ENCODE measurements around the gene RALGDS. TPM values are rescaled to one million over a fixed set of nuclear protein-coding genes. Genes with fewer than 3 reads are reported as not detected.

Gene RALGDS
- total RNA-seq, 1 donor from 2014 or later, result 39.9 TPM

DNA sequence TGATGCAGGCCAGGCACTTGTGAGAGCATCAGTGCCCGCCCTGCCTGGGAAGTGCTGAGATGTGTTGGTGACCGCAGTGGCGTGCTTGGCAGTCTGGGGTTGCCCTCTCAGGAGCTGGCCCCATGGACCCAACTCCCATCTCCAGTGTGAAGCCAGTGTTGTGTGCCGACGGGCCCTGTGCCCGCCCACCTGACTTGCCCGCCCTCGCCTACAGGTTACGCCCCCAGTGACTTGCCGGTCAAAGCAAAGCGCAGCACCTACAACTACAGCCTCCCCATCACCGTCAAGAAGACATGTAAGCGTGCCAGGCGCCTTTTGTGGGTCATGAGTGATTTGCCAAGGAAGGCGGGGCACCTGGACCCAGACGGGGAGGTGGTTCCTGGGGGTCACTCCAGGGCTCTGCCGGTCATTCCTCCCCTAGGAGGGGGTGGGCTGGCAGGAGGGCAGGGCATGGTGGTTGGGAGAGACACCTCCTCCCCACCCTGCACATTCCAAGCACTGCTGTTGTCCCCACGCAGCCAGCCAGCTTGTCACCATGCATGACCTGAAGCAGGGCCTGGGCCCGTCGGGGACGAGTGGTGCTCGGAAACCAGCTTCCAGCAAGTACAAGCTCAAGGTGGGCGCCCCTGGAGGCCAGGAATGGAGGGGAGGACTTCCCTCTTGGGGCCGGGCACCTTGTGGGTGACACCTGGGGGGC, 66.7 kb downstream of the RALGDS start:
- peaks cover 8% of the 10 kb centered on the region for H3K36me3 ChIP-seq (ENCODE audit: control insufficient read depth, insufficient read depth, low read length)
- no peak overlapping the region for H3K4me3 ChIP-seq (ENCODE audit: low read depth, low read length)

GRCh38 chr9:133051966-133052539, 69.0 kb downstream of the RALGDS start:
- H3K36me3 ChIP-seq (ENCODE audit: control insufficient read depth, insufficient read depth, low read length), result peaks cover 8% of the 10 kb centered on the region
- no peak overlapping the region for H3K4me3 ChIP-seq (ENCODE audit: low read depth, low read length)
- TF ChIP-seq, protein P1, sequence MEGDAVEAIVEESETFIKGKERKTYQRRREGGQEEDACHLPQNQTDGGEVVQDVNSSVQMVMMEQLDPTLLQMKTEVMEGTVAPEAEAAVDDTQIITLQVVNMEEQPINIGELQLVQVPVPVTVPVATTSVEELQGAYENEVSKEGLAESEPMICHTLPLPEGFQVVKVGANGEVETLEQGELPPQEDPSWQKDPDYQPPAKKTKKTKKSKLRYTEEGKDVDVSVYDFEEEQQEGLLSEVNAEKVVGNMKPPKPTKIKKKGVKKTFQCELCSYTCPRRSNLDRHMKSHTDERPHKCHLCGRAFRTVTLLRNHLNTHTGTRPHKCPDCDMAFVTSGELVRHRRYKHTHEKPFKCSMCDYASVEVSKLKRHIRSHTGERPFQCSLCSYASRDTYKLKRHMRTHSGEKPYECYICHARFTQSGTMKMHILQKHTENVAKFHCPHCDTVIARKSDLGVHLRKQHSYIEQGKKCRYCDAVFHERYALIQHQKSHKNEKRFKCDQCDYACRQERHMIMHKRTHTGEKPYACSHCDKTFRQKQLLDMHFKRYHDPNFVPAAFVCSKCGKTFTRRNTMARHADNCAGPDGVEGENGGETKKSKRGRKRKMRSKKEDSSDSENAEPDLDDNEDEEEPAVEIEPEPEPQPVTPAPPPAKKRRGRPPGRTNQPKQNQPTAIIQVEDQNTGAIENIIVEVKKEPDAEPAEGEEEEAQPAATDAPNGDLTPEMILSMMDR (IDR thresholded peaks at IDR 0.05; ENCODE audit: insufficient read depth, low read length, poor library complexity, severe bottlenecking), result no peak

More for the DNA sequence above, 66.7 kb downstream of the RALGDS start:
- H3K27me3 ChIP-seq (ENCODE audit: control insufficient read depth, insufficient read depth, low read length), result no peaks in the 10 kb centered on the region
- TF ChIP-seq, protein P1 (IDR thresholded peaks at IDR 0.05; ENCODE audit: insufficient read depth, low read length, poor library complexity, severe bottlenecking), result no peak
- no peak for DNase-seq (ENCODE audit: low read depth)

GRCh38 chr9:133051281-133051900, 69.6 kb downstream of the RALGDS start:
- no peak for DNase-seq (ENCODE audit: low read depth)
- Histone ChIP-seq H3K27me3 (ENCODE audit: control insufficient read depth, insufficient read depth, low read length) (no peaks in the 10 kb centered on the region), H3K4me3 (ENCODE audit: low read depth, low read length) (no peak overlapping the region), H3K36me3 (ENCODE audit: control insufficient read depth, insufficient read depth, low read length) (peaks cover 9% of the 10 kb centered on the region)
- TF ChIP-seq, protein P1 (IDR thresholded peaks at IDR 0.05; ENCODE audit: insufficient read depth, low read length, poor library complexity, severe bottlenecking), result no peak

More at GRCh38 chr9:133051966-133052539, 69.0 kb downstream of the RALGDS start:
- DNase-seq (ENCODE audit: low read depth), result no peak
- no peaks in the 10 kb centered on the region for H3K27me3 ChIP-seq (ENCODE audit: control insufficient read depth, insufficient read depth, low read length)

DNA sequence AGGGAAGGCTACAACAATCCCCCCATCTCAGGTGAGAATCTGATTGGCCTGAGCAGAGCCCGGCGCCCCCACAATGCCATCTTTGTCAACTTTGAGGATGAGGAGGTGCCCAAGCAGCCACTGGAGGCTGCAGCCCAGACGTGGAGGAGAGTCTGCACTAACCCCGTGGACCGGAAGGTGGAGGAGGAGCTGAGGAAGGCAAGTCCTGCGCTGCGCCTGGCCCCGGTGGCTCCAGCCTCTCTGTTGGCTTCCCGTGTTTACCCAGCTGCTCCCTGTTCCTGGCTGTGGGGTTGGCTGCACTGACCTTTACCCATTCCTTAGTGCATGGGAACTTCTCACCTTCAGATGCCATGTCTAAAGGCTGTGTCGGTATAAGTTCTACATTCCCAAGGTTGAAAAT, 70.3 kb downstream of the RALGDS start:
- Histone ChIP-seq H3K36me3 (ENCODE audit: control insufficient read depth, insufficient read depth, low read length) (peaks cover 9% of the 10 kb centered on the region), H3K27me3 (ENCODE audit: control insufficient read depth, insufficient read depth, low read length) (no peaks in the 10 kb centered on the region), H3K4me3 (ENCODE audit: low read depth, low read length) (no peak overlapping the region)
- DNase-seq (ENCODE audit: low read depth), result no peak
- TF ChIP-seq, protein P1 (IDR thresholded peaks at IDR 0.05; ENCODE audit: insufficient read depth, low read length, poor library complexity, severe bottlenecking), result no peak

GRCh38 chr9:133050142-133050541, 70.9 kb downstream of the RALGDS start:
- peaks cover 8% of the 10 kb centered on the region for H3K36me3 ChIP-seq (ENCODE audit: control insufficient read depth, insufficient read depth, low read length)
- TF ChIP-seq, protein P1 (IDR thresholded peaks at IDR 0.05; ENCODE audit: insufficient read depth, low read length, poor library complexity, severe bottlenecking), result no peak
- no peaks in the 10 kb centered on the region for H3K27me3 ChIP-seq (ENCODE audit: control insufficient read depth, insufficient read depth, low read length)
- DNase-seq (ENCODE audit: low read depth), result no peak
- H3K4me3 ChIP-seq (ENCODE audit: low read depth, low read length), result no peak overlapping the region
